ENCODE data around the gene FFAR4. TPM values are rescaled to one million over a fixed set of nuclear protein-coding genes. Genes with fewer than 3 reads are reported as not detected.

FFAR4 gene
- total RNA-seq, 5 donors from 2014 or later (not counting 1 experiment from before 2014, with no cell fraction given), result not detected

DNA sequence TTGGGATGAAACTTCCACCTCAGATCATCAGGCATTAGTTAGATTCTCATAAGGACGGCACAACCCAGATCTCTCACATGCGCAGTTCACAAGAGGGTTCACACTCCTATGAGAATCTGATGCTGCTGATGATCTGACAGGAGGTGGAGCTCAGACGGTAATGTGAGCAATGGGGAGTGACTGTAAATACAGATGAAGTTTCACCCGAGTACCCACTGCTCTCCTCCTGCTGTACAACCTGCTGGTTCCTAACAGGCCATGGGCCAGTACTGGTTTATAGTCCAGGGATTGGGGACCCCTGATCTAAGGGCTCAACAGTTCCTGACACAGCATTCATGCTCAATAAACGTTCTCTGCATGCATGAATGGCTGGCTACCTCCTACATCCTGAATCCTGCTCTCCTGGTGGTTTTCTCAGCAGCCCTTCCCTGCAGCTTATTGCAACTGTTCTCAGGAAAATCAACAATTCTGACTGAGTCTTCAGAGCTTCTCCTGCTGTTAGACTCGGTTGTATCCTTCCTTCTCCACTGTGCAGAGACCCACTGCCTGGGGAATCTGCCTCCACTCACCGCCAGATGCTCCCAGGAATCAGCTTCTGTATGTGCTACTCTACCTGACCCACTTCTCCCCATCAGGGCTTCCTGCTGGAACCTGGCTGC is 63.3 kb downstream of the FFAR4 start:
- Mint-ChIP-seq H3K4me3 (no peak overlapping the region), H3K4me1 (no peaks in the 10 kb centered on the region), H3K27me3 (peaks cover 17 to 24% of the 10 kb centered on the region in 2 donors), H3K9me3 (no peaks in the 10 kb centered on the region), H3K27ac (no peak overlapping the region), H3K36me3 (no peaks in the 10 kb centered on the region)
- H3K36me3 ChIP-seq (ENCODE audit: control insufficient read depth in 2 of 2, extremely low read depth in 1 of 2, insufficient read depth in 1 of 2, low read length in 1 of 2), result no peaks in the 10 kb centered on the region
- CTCF ChIA-PET, result no interaction called here
- ATAC-seq (replicated peaks in 1 of 4), result no peak
- DNase-seq, result no peak
- POLR2A ChIA-PET, result no interaction called here
- no peak overlapping the region for H3K27ac ChIP-seq (ENCODE audit: low read length)
- WGBS (ENCODE audit: insufficient coverage), result 55% methylated on average over 4 of the region's 7 CpGs
- no peak overlapping the region for H3K4me3 ChIP-seq (ENCODE audit: control insufficient read depth in 1 of 2, extremely low read depth in 1 of 2, low read length in 1 of 2)
- peaks cover 0 to 17% of the 10 kb centered on the region in 2 experiments for H3K27me3 ChIP-seq (replicated peaks in 1 of 2; ENCODE audit: control insufficient read depth in 2 of 2, extremely low read depth in 1 of 2, insufficient read depth in 2 of 2, low read length in 1 of 2)
- no peaks in the 10 kb centered on the region for H3K9me3 ChIP-seq
- no peaks in the 10 kb centered on the region for H3K4me1 ChIP-seq (ENCODE audit: control insufficient read depth in 1 of 2, extremely low read depth in 1 of 2, insufficient read depth in 2 of 2, low read length in 2 of 2)

DNA sequence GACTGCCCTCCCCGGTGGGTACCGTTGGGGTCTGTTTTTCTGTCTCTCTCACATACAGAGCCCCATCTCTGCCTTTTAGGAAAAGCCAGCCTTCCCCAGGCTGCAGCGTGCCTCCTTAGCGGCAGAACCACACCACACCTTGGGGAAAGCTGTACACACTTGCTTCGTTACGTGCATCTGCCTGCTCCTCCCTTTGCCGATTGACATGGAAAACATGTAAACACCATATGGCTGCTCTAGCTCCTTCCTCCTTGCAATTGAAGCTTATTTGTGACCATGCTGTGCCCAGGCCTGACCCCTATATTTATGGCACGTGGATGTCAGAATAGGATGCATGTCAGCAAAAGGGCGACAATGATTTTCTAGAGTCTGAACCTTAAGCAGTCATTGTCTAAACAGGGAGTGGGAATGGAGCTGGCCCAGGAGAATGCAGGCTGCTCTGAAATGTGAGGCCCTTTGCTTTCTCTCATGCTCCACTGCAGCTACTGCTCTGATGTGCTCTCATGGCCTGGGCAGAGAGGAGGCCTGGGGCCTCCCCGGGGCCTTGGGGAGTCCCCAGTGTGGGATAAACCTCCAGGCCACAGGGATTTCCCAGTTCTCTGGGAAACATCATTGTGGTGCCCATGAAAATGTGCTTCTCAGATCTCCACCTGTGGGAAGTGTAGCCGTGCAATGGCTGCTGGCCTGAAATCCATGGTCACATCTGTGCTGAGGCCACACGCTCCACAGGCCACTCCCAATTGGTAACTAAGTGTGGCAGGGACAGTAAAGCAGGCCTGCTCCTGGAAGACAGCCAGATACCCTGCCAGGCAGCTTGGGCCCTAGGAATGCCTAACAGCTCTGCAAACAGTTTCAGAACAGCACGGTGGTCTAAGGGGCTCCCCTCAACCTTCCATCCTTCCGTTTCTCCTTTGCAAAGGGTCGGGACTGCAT is 64.4 kb downstream of the FFAR4 start:
- Mint-ChIP-seq H3K27ac (no peak overlapping the region), H3K9me3 (no peaks in the 10 kb centered on the region), H3K4me3 (no peak overlapping the region), H3K4me1 (no peaks in the 10 kb centered on the region), H3K27me3 (peaks cover 13 to 21% of the 10 kb centered on the region in 2 donors), H3K36me3 (no peaks in the 10 kb centered on the region)
- Histone ChIP-seq H3K4me1 (ENCODE audit: control insufficient read depth in 1 of 2, extremely low read depth in 1 of 2, insufficient read depth in 2 of 2, low read length in 2 of 2) (no peaks in the 10 kb centered on the region), H3K27ac (ENCODE audit: low read length) (no peak overlapping the region), H3K9me3 (no peaks in the 10 kb centered on the region), H3K27me3 (replicated peaks in 1 of 2; ENCODE audit: control insufficient read depth in 2 of 2, extremely low read depth in 1 of 2, insufficient read depth in 2 of 2, low read length in 1 of 2) (peaks cover 0 to 17% of the 10 kb centered on the region in 2 experiments), H3K36me3 (ENCODE audit: control insufficient read depth in 2 of 2, extremely low read depth in 1 of 2, insufficient read depth in 1 of 2, low read length in 1 of 2) (no peaks in the 10 kb centered on the region), H3K4me3 (ENCODE audit: control insufficient read depth in 1 of 2, extremely low read depth in 1 of 2, low read length in 1 of 2) (no peak overlapping the region)
- DNase-seq (no peak), ATAC-seq (replicated peaks in 1 of 4) (no peak)
- POLR2A ChIA-PET, result no interaction called here
- CTCF ChIA-PET, result no interaction called here
- 87% methylated on average over 13 of the region's 15 CpGs for WGBS (ENCODE audit: insufficient coverage)

Other genes with a start within 250 kb of the FFAR4 start
- gene MYOF, start 84.3 kb upstream of the FFAR4 start, total RNA-seq, result 1 to 10 TPM in 1 of 5 donors, under 1 TPM in 4; 0.65 to 1.1 (median 0.86) TPM
- gene CEP55, start 70.1 kb upstream of the FFAR4 start, total RNA-seq, result under 1 TPM; 0.35 to 0.95 (median 0.49) TPM
- 1 to 10 TPM in 3 of 5 donors, not detected in 2; 1.3 to 3.8 (median 2.5) TPM for gene RBP4, start 34.6 kb downstream of the FFAR4 start, total RNA-seq
- not detected for gene PDE6C, start 45.9 kb downstream of the FFAR4 start, total RNA-seq
- gene FRA10AC1, start 135.9 kb downstream of the FFAR4 start, total RNA-seq, result 10 to 100 TPM; 15.2 to 24.1 (median 18.2) TPM
- not detected for gene LGI1, start 191.3 kb downstream of the FFAR4 start, total RNA-seq